NT2/D1 (cell line): ENCODE data around the gene DAB2.

ENCODE experiments used
- DNase-seq: peaks from one replicate; pipeline ENCODE4 v3.0.0-alpha.2; 2011; ENCODE audit warnings: low read depth, low spot score
- H3K27me3 ChIP-seq: 2 replicates; pipeline ENCODE4 v1.6.0; 2011; ENCODE audit warnings: mild to moderate bottlenecking; ENCODE audit not compliant: insufficient read length, insufficient read depth
- H3K36me3 ChIP-seq: 2 replicates; pipeline ENCODE4 v1.6.1; 2011; ENCODE audit warnings: mild to moderate bottlenecking, low read length, mixed read lengths; ENCODE audit not compliant: insufficient read depth, insufficient read length
- H3K4me1 ChIP-seq: 2 replicates; pipeline ENCODE4 v1.5.1; 2011; ENCODE audit not compliant: insufficient read depth, insufficient read length
- H3K4me3 ChIP-seq: 2 replicates; pipeline ENCODE4 v1.5.1; 2011; ENCODE audit warnings: low read depth; ENCODE audit not compliant: insufficient read length
- H3K9ac ChIP-seq: 2 replicates; pipeline ENCODE4 v1.6.0; 2011; ENCODE audit warnings: low read depth; ENCODE audit not compliant: insufficient read length
- H3K9me3 ChIP-seq: 2 replicates; pipeline ENCODE4 v1.5.1; 2011; ENCODE audit warnings: mild to moderate bottlenecking, low read length; ENCODE audit not compliant: insufficient read depth
- SUZ12 ChIP-seq: IDR thresholded peaks from 2 replicates; pipeline ENCODE4 v1.6.1; 2011; ENCODE audit not compliant: insufficient read length, insufficient read depth; ENCODE audit errors: extremely low read depth
- YY1 ChIP-seq: IDR thresholded peaks from 2 replicates; pipeline ENCODE4 v1.6.1; 2011; ENCODE audit not compliant: insufficient read length, insufficient read depth
- ZNF274 ChIP-seq: IDR thresholded peaks from 2 replicates; pipeline ENCODE4 v1.6.1; 2011; ENCODE audit warnings: mild to moderate bottlenecking, low read depth, low read length

Gene DAB2

DNA sequence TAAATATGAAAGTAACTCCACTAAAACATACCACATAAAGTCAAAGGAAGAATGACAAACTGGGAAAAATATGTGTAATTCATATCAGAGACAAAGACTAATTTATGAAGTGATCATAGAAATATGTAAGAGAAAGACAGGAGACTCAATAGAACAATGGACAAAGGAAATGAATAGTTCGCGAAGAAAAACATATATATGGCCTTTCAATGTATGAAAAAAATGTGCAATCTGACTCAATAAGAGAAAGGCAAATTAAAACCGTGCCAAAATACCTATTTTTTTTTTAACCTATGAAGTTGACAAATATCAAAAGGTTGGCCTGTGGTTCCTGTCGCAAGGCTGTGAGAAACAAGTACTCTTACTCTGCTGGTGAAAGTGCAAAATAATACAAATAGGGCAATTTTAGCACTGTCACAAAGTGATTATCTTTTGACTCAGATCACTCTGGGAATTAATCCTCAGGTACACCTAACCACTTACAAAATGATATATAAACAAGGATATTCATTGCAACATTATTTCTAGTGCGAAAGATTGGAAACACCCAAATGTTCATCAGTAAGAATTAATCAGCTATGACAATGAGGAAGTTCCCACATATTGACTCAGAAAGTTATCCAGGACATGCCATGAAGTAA is 64.2 kb downstream of the DAB2 start:
- no peaks in the 10 kb centered on the region for H3K4me1 ChIP-seq
- no peak overlapping the region for H3K9ac ChIP-seq
- no peaks in the 10 kb centered on the region for H3K9me3 ChIP-seq
- TF ChIP-seq SUZ12 (no peak), YY1 (no peak), ZNF274 (no peak)
- no peak overlapping the region for H3K4me3 ChIP-seq
- no peaks in the 10 kb centered on the region for H3K27me3 ChIP-seq
- H3K36me3 ChIP-seq: no peaks in the 10 kb centered on the region
- no peak for DNase-seq

DNA sequence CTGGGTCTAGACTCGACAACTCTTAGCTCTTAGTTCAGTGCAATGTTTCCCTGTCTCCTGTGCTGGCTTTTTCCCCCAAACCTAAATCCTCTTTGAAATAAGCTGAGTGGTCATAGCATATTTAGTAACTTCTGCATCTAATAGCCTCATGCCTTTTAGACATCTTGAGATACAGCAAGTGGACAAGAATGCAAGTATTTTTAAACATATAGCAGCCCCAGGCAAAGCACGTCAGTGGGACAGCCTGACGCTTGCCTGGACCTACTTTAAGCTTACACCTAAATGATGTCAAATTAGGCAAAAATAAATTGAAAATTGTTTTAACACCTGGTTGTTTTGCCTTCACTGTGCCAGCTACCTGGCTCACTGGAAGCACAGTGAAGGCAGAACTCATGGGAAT is 68.5 kb downstream of the DAB2 start:
- H3K9ac ChIP-seq: no peak overlapping the region
- H3K4me3 ChIP-seq: no peak overlapping the region
- no peaks in the 10 kb centered on the region for H3K36me3 ChIP-seq
- H3K27me3 ChIP-seq: no peaks in the 10 kb centered on the region
- H3K4me1 ChIP-seq: no peaks in the 10 kb centered on the region
- H3K9me3 ChIP-seq: no peaks in the 10 kb centered on the region; the same call in 1 of the 2 replicates
- no peak for TF ChIP-seq ZNF274
- TF ChIP-seq YY1: no peak
- TF ChIP-seq SUZ12: no peak
- DNase-seq: no peak

DNA sequence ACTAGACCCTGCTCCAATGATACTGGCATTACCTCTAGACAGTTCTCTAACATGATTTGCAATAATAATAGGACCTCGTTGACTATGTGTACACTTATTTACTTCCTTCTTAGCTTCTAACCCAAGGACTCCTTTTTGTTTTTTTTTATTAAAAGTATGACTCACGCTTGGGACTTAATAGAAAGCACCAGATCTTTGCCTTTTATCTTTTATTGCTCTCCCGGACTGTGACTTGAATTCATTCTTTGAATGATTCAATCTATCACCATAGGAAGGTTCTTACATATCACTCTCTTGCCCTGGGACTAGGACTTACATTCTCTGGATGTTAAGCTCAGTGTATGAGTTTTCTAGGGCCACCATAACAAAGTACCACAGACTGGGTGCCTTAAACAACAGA is 69.5 kb downstream of the DAB2 start:
- H3K36me3 ChIP-seq: no peaks in the 10 kb centered on the region
- peaks cover 8% of the 10 kb centered on the region; the same call in 1 of the 2 replicates for H3K9me3 ChIP-seq
- H3K4me1 ChIP-seq: no peaks in the 10 kb centered on the region
- no peak overlapping the region for H3K4me3 ChIP-seq
- no peaks in the 10 kb centered on the region for H3K27me3 ChIP-seq
- no peak overlapping the region for H3K9ac ChIP-seq
- DNase-seq: no peak
- TF ChIP-seq YY1 (no peak), SUZ12 (no peak), ZNF274 (no peak)

DNA sequence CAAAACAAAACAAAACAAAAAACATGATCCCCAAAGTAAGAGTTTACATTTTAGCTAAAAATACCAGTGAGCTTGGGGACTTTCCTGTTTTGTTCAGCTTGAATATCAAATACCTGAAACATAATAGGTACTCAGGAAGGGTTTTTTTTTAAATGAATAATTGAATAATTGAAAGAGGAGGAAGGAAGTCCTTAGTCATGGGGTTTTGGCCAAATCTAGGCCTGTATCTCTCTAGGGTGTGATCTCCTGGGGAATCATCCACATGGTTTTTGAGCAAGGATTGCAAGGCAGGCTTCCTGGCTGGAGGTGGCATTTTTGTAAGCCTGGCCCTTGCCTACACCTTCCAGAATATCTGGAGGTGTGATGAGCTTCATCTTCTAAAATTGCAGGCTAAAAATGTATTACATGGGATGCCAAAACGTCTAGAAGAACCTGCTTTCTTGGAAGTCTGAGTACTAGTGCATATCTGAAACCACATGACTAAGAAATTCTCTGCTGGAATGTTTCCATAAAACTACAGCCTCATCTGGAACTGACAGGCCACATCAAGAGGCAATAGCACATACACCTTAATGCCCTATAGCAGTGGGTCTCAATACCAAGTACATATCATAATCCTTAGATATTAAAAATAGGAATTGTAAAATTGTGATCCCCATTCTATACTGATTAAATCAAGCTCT is 70.9 kb downstream of the DAB2 start:
- H3K4me3 ChIP-seq: no peak overlapping the region
- H3K4me1 ChIP-seq: no peaks in the 10 kb centered on the region
- peaks cover 10% of the 10 kb centered on the region; the same call in 1 of the 2 replicates for H3K9me3 ChIP-seq
- no peaks in the 10 kb centered on the region for H3K36me3 ChIP-seq
- DNase-seq: no peak
- no peak overlapping the region for H3K9ac ChIP-seq
- no peaks in the 10 kb centered on the region for H3K27me3 ChIP-seq
- no peak for TF ChIP-seq SUZ12
- TF ChIP-seq ZNF274: no peak
- no peak for TF ChIP-seq YY1

DNA sequence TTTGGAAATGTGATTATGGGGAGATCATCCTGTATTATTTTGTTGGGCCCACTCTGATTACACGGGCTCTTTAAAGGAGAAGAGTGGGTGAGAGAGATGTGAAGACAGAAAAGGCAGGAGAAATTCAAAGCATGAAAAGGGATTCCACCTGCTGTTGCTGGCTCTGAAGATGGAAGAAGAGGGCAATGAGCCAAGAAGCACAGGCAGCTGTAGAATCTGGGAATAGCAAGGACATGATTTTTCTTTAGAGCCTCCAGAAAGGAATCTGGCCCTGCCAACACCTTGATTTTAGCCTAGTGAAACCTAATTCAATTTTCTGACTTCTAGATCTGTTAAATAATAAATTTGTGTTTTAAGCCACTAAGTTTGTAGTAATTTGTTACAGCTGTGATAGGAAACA is 71.8 kb downstream of the DAB2 start:
- Histone ChIP-seq H3K4me1 (no peaks in the 10 kb centered on the region), H3K36me3 (no peaks in the 10 kb centered on the region), H3K4me3 (no peak overlapping the region), H3K27me3 (no peaks in the 10 kb centered on the region), H3K9me3 (peaks cover 10% of the 10 kb centered on the region; the same call in 1 of the 2 replicates), H3K9ac (no peak overlapping the region)
- no peak for TF ChIP-seq SUZ12
- no peak for TF ChIP-seq ZNF274
- no peak for TF ChIP-seq YY1
- no peak for DNase-seq

DNA sequence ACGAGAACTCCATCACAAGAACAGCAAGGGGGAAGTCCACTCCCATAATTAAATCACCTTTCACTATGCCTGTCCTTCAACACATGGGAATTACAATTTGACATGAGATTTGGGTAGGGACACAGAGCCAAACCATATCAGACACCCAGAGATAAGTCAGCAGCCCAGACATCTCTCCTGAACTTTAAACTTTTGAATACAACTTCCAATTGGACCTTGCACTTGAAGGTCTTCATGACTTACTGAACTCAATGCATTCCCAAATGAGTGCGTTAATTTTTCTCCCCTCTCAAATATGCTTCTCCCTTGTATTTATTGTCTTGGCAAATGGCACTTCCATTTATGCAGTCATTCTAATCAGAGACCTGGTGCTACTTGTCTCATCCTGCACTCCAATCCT is 72.6 kb downstream of the DAB2 start:
- no peak for TF ChIP-seq YY1
- no peak for TF ChIP-seq ZNF274
- TF ChIP-seq SUZ12: no peak
- no peaks in the 10 kb centered on the region for H3K36me3 ChIP-seq
- no peaks in the 10 kb centered on the region for H3K27me3 ChIP-seq
- H3K4me1 ChIP-seq: no peaks in the 10 kb centered on the region
- H3K9ac ChIP-seq: no peak overlapping the region
- no peak for DNase-seq
- H3K9me3 ChIP-seq: peaks cover 10% of the 10 kb centered on the region; the same call in 1 of the 2 replicates
- no peak overlapping the region for H3K4me3 ChIP-seq

DNA sequence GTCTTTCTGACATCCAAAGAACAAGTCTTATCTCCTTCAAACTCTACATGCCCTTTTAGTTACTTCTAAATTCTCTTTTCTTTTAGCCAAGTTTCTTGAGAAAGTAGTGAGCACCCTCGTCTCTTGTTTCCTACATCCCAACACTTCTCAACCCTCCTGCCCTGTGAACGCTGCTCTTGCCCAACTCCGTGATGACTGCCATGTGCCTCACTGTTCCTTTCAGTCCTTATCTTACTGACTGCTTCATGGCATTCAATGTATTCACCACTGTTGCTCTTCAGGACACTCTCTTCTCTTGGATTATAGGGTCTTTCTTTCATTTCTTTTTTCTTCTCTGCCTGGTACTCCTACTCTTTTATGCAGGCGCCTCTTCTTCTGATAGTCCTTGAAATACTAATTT is 75.3 kb downstream of the DAB2 start:
- H3K4me3 ChIP-seq: no peak overlapping the region
- no peak for DNase-seq
- H3K9me3 ChIP-seq: peaks cover 10% of the 10 kb centered on the region; the same call in 1 of the 2 replicates
- H3K27me3 ChIP-seq: no peaks in the 10 kb centered on the region
- H3K36me3 ChIP-seq: no peaks in the 10 kb centered on the region
- H3K9ac ChIP-seq: no peak overlapping the region
- TF ChIP-seq ZNF274: no peak
- no peak for TF ChIP-seq SUZ12
- TF ChIP-seq YY1: no peak
- no peaks in the 10 kb centered on the region for H3K4me1 ChIP-seq
